C4-2B (cell line): ENCODE results near the gene SNRNP35.
"Not testable (repeated sequence)": the region's sequence is repeated elsewhere in the genome, so short reads cannot be mapped to it uniquely, and the experiment has no call there.

ENCODE experiments used
- H3K27ac ChIP-seq: fragments of 450-650 bp; 2 replicates; pipeline ENCODE4 v1.5.1; 2017
- ZFX ChIP-seq: fragments of 450-650 bp; IDR thresholded peaks from 2 replicates; pipeline ENCODE4 v1.6.1; 2017
- TF ChIP-seq, protein P1 (sequence below): fragments of 450-650 bp; conservative IDR thresholded peaks from 2 replicates; pipeline ENCODE4 v1.5.1; 2017; ENCODE audit warnings: mild to moderate bottlenecking

The SNRNP35 gene

DNA sequence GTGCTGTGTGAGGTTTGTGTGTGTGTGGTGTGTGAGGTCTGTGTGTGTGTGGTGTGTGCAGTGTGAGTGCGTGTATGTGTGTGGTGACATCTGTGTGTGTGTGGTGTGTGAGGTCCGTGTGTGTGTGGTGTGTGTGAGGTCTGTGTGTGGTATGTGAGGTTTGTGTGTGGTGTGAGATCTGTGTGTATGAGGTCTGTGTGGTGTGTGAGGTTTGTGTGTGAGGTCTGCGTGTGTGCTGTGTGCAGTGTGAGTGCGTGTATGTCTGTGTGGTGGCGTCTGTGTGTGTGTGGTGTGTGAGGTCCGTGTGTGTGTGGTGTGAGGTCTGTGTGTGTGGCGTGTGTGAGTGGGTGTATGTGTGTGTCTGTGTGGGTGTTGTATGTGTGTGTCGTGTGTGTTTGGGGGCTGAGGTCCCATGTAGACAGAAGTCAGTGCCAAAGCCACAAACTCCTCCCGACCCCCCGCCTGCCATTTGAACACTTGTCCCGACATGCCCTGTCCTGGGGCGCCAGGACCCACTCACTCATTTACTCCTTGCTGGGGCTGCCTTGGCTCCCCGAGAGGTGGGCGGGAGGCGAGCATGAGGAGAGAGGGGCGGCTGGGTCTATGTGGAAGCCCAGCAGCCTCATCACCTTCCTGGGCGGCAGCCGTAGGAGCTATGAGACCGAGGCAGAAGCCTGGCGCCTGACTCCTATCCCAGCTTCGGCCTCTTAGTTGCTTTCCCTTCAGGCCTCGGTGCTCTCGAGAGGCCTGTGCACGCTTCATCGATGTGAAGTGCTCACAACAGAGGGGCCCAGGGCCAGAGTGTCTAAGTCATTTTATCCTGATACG, 55.1 kb downstream of the SNRNP35 start:
- no peak overlapping the region for H3K27ac ChIP-seq

DNA sequence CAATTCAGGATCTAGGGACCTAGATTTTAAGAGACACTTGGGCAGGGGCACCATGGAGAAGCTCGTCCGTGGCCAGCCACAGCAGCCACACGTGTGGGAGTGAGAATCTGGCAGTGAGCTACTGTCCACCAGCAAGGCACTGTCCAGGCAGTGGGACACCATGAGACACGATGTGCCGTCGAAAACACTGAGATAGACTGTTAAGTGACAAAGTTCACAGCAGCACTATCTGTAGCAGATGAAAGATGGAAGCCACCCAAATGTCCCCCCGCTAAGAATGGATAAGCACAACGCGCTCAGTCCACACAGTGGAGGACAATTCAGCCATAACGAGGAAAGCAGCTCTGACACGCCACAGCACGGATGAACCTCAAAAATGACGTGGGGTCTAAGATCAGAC, 55.9 kb downstream of the SNRNP35 start:
- TF ChIP-seq, protein P1, sequence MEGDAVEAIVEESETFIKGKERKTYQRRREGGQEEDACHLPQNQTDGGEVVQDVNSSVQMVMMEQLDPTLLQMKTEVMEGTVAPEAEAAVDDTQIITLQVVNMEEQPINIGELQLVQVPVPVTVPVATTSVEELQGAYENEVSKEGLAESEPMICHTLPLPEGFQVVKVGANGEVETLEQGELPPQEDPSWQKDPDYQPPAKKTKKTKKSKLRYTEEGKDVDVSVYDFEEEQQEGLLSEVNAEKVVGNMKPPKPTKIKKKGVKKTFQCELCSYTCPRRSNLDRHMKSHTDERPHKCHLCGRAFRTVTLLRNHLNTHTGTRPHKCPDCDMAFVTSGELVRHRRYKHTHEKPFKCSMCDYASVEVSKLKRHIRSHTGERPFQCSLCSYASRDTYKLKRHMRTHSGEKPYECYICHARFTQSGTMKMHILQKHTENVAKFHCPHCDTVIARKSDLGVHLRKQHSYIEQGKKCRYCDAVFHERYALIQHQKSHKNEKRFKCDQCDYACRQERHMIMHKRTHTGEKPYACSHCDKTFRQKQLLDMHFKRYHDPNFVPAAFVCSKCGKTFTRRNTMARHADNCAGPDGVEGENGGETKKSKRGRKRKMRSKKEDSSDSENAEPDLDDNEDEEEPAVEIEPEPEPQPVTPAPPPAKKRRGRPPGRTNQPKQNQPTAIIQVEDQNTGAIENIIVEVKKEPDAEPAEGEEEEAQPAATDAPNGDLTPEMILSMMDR, result no peak
- TF ChIP-seq ZFX, result no peak
- H3K27ac ChIP-seq, result no peak overlapping the region

More for the DNA sequence above, 55.1 kb downstream of the SNRNP35 start:
- TF ChIP-seq ZFX, result no peak
- TF ChIP-seq, protein P1, result no peak

DNA sequence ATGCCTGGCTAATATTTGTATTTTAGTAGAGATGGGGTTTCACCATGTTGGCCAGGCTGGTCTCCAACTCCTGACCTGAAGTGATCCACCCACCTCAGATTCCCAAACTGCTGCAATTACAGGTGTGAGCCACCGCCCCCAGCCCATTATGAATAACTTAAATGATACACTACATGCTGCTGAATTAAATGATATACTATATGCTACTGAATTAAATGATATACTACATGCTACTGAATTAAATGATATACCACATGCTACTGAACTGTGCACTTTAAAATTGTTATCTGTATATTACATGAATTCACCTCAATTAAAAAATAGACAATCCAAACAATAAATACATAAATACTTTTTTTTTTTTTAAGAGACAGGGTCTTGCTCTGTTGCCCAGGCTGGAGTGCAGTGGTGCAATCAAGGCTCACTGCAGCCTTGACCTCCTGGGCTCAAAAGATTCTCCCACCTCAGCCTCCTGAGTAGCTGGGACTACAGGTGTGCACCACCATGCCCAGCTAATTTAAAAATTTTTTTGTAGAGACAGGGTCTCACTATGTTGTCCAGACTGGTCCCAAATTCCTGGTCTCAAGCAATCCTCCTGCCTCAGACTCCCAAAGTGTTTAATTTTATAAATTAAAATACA, 56.8 kb downstream of the SNRNP35 start:
- H3K27ac ChIP-seq, result not testable (repeated sequence)

DNA sequence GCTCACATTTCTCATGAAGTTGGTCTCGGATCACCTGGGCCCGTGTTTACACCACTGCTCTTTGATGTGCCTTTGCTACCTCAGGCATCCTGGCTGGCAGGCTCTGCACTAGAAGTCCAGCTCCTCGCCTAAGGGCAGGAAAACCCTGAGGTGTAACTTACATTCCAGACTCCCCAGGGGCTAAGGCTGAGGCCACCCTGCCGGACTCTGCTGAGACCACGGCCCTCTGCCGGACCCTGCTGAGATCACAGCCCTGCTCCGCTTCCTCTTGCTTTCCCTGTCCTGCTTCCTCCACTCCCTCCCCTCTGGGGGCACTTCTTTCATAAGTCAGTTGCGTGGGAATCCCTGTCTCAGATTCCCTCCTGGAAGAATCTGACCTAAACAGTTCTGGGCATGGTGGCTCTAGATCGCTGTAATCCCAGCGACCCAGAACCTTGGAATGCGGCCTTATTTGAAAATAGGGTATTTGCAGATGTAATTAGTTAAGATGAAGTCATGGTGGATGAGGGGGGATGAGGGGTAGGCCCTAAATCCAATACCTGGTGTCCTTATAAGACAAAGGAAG, 58.4 kb downstream of the SNRNP35 start:
- no peak overlapping the region for H3K27ac ChIP-seq
- TF ChIP-seq, protein P1, result no peak
- TF ChIP-seq ZFX, result no peak
